SK-N-SH (cell line): ENCODE data around the gene TEKT5. TPM values are rescaled to one million over a fixed set of nuclear protein-coding genes. Genes with fewer than 3 reads are reported as not detected.
"Not testable (repeated sequence)": the region's sequence is repeated elsewhere in the genome, so short reads cannot be mapped to it uniquely, and the experiment has no call there.

ENCODE experiments used
- CTCF ChIA-PET: fragments of 300-600, 350-600 bp; formaldehyde crosslinking; extraction: SDS; loops from one replicate; lab custom pipeline; 2021; lab: Yijun Ruan, JAX
- POLR2A ChIA-PET: fragments of 350-600 bp; sonication (Branson Sonifier 250); formaldehyde crosslinking; extraction: SDS; loops from one replicate; lab custom pipeline; 2020; ENCODE audit warnings: antibody characterized with exemption, inconsistent platforms; lab: Yijun Ruan, JAX
- DNase-seq: peaks from one replicate; pipeline ENCODE4 v3.0.0; 2012
- H2AFZ ChIP-seq: fragments of 200-600 bp; sonication (generic); 2 replicates; pipeline ENCODE4 v1.8.1; 2016; ENCODE audit warnings: antibody characterized with exemption, mild to moderate bottlenecking, low read depth
- H3F3A ChIP-seq: fragments of 200-600 bp; sonication (generic); replicated peaks from 2 replicates; pipeline ENCODE3; 2016; ENCODE audit warnings: antibody characterized with exemption, mild to moderate bottlenecking; ENCODE audit not compliant: insufficient read depth
- H3K27ac ChIP-seq, 2 experiments: fragments of 200-500 bp in 1 of 2; fragments of 200-600 bp in 1 of 2; sonication (Bioruptor generic) in 1 of 2; sonication (generic), shearing (Covaris generic) in 1 of 2; 2 replicates each; pipeline versions ENCODE4 v1.5.1 to v1.6.1; 2014 to 2016; ENCODE audit warnings: low read depth in 2 of 2, inconsistent platforms in 1 of 2, low read length in 1 of 2, mild to moderate bottlenecking in 1 of 2, mixed read lengths in 1 of 2
- H3K27me3 ChIP-seq: fragments of 200-600 bp; sonication (generic), shearing (Covaris generic); 2 replicates; pipeline ENCODE4 v1.6.1; 2016; ENCODE audit warnings: mixed run types; ENCODE audit not compliant: insufficient read depth
- H3K36me3 ChIP-seq, 2 experiments: fragments of 200-500 bp in 1 of 2; fragments of 200-600 bp in 1 of 2; sonication (Bioruptor generic) in 1 of 2; sonication (generic) in 1 of 2; replicated peaks in 1 of 2; 2 replicates each; pipeline versions ENCODE3 to v1.5.1; 2014 to 2016; ENCODE audit warnings: low read length in 1 of 2, mild to moderate bottlenecking in 1 of 2; ENCODE audit not compliant: insufficient read depth in 2 of 2, control insufficient read depth in 1 of 2
- H3K4me1 ChIP-seq, 2 experiments: fragments of 200-500 bp in 1 of 2; fragments of 200-600 bp in 1 of 2; sonication (Bioruptor generic) in 1 of 2; sonication (generic), shearing (Covaris generic) in 1 of 2; 2 replicates each; pipeline versions ENCODE4 v1.5.1 to v1.6.1; 2014 to 2016; ENCODE audit warnings: low read depth in 1 of 2, low read length in 1 of 2, mixed run types in 1 of 2; ENCODE audit not compliant: insufficient read depth in 2 of 2, control insufficient read depth in 1 of 2
- H3K4me2 ChIP-seq: fragments of 200-600 bp; sonication (generic), shearing (Covaris generic); 2 replicates; pipeline ENCODE4 v1.6.1; 2017; ENCODE audit warnings: mixed run types
- H3K4me3 ChIP-seq, 2 experiments: fragments of 200-500 bp in 1 of 2; fragments of 200-600 bp in 1 of 2; sonication (Bioruptor generic) in 1 of 2; sonication (generic), shearing (Covaris generic) in 1 of 2; 2 replicates each; pipeline versions ENCODE4 v1.5.1 to v1.8.1; 2014 to 2016; ENCODE audit warnings: low read depth in 2 of 2, inconsistent platforms in 1 of 2, low read length in 1 of 2, mild to moderate bottlenecking in 1 of 2, mixed read lengths in 1 of 2, moderate library complexity in 1 of 2
- H3K79me2 ChIP-seq: fragments of 200-600 bp; sonication (generic); 2 replicates; pipeline ENCODE4 v1.8.1; 2017; ENCODE audit warnings: mild to moderate bottlenecking; ENCODE audit not compliant: insufficient read depth
- H3K9ac ChIP-seq: fragments of 200-600 bp; sonication (generic); 2 replicates; pipeline ENCODE4 v1.6.1; 2017; ENCODE audit warnings: mixed run types
- H3K9me2 ChIP-seq: fragments of 200-600 bp; sonication (generic); 2 replicates; pipeline ENCODE4 v1.6.1; 2017; ENCODE audit warnings: mixed run types
- H3K9me3 ChIP-seq: fragments of 200-600 bp; sonication (generic); 2 replicates; pipeline ENCODE4 v1.6.1; 2017; ENCODE audit warnings: mixed run types, mild to moderate bottlenecking, moderate library complexity
- H4K20me1 ChIP-seq: fragments of 200-600 bp; sonication (generic); 2 replicates; pipeline ENCODE4 v1.6.1; 2017; ENCODE audit warnings: mild to moderate bottlenecking, mixed run types; ENCODE audit not compliant: insufficient read depth
- CHD2 ChIP-seq: fragments of 150-350 bp; IDR thresholded peaks from 2 replicates; pipeline ENCODE4 v1.6.1; 2018; ENCODE audit warnings: low read length; ENCODE audit not compliant: partially characterized antibody
- EP300 ChIP-seq, 2 experiments: IDR thresholded peaks; 2 replicates each; pipeline versions ENCODE4 v1.4.0 to v1.6.1; 2012; ENCODE audit warnings: borderline replicate concordance in 1 of 2, low read depth in 1 of 2, low read length in 1 of 2
- FOXJ3 ChIP-seq: sonication (generic); formaldehyde crosslinking; IDR thresholded peaks from 2 replicates; pipeline ENCODE4 v1.5.1; 2020; ENCODE audit warnings: mild to moderate bottlenecking, missing genetic modification reagents
- FOXM1 ChIP-seq: IDR thresholded peaks from 2 replicates; pipeline ENCODE4 v1.4.0; 2012; ENCODE audit warnings: low read depth, mild to moderate bottlenecking
- GATA2 ChIP-seq: sonication (generic); formaldehyde crosslinking; IDR thresholded peaks from 2 replicates; pipeline ENCODE4 v1.5.0; 2020; ENCODE audit warnings: mild to moderate bottlenecking, missing genetic modification reagents
- IRF3 ChIP-seq: fragments of 150-350 bp; IDR thresholded peaks from 2 replicates; pipeline ENCODE4 v1.6.1; 2016; ENCODE audit warnings: mild to moderate bottlenecking, low read depth, low read length
- JUND ChIP-seq: IDR thresholded peaks from 2 replicates; pipeline ENCODE4 v1.4.0; 2012
- MEF2A ChIP-seq: IDR thresholded peaks from 2 replicates; pipeline ENCODE4 v1.4.0; 2012; ENCODE audit warnings: low read depth, borderline replicate concordance
- MXI1 ChIP-seq: IDR thresholded peaks from 2 replicates; pipeline ENCODE4 v1.6.1; 2012; ENCODE audit warnings: mild to moderate bottlenecking, low read depth, low read length, improper control_type of control experiment
- NRF1 ChIP-seq: IDR thresholded peaks from 2 replicates; pipeline ENCODE4 v1.6.1; 2012; ENCODE audit warnings: low read depth, mild to moderate bottlenecking, low read length
- PBX3 ChIP-seq: IDR thresholded peaks from 2 replicates; pipeline ENCODE4; 2012
- RCOR1 ChIP-seq: fragments of 150-350 bp; IDR thresholded peaks from 2 replicates; pipeline ENCODE4 v1.6.1; 2017; ENCODE audit warnings: antibody characterized with exemption, low read length
- RXRA ChIP-seq: IDR thresholded peaks from 2 replicates; pipeline ENCODE4 v1.4.0; 2012; ENCODE audit warnings: low read depth, mild to moderate bottlenecking, borderline replicate concordance
- SMC3 ChIP-seq: IDR thresholded peaks from 2 replicates; pipeline ENCODE4 v1.6.1; 2012; ENCODE audit warnings: low read depth, low read length, improper control_type of control experiment
- TCF12 ChIP-seq: IDR thresholded peaks from 2 replicates; pipeline ENCODE4 v1.4.0; 2012
- USF1 ChIP-seq: IDR thresholded peaks from 2 replicates; pipeline ENCODE4 v1.4.0; 2012; ENCODE audit warnings: low read depth, borderline replicate concordance
- USF2 ChIP-seq: fragments of 150-350 bp; IDR thresholded peaks from 2 replicates; pipeline ENCODE4 v1.6.1; 2017; ENCODE audit warnings: antibody characterized with exemption, low read length, low read depth, borderline replicate concordance
- ZBTB33 ChIP-seq: IDR thresholded peaks from 2 replicates; pipeline ENCODE4 v1.4.0; 2012; ENCODE audit warnings: low read depth, borderline replicate concordance
- WGBS: methylation state at CpG from one replicate; pipeline ENCODE4 v1.1.6; 2017; ENCODE audit warnings: low lambda C conversion rate; 5-methylcytosine and 5-hydroxymethylcytosine counted together
- polyA plus RNA-seq, 3 experiments: library from polyadenylated mRNA; depleted of rRNA; stranded (reverse); fragments of >200 nt; gene quantifications; 2 replicates each; pipeline ENCODE4 v1.2.3, GENCODE V29; 2012

TEKT5 gene
- polyA plus RNA-seq, 1 of the 3 experiments (the other 2 are of a cell fraction) = not detected

- TF ChIP-seq USF1 (no peak), RCOR1 (no peak), PBX3 (no peak)
- TF ChIP-seq, all 33 proteins: peak for 0
These were observed 57.2 kb downstream of the TEKT5 start (continued) for GRCh38 chr16:10637337-10638037.

GRCh38 chr16:10635365-10636021 is 59.2 kb downstream of the TEKT5 start:
- no peaks in the 10 kb centered on the region for H3K27me3 ChIP-seq
- no peaks in the 10 kb centered on the region for H3K36me3 ChIP-seq
- H3K4me3 ChIP-seq = no peak overlapping the region
- H3K79me2 ChIP-seq = no peaks in the 10 kb centered on the region
- H3K9me2 ChIP-seq = no peaks in the 10 kb centered on the region
- ChIA-PET CTCF (interaction anchor here (1.1 to 1.4 kb wide), 2 partner anchors 104 to 114 kb away, joined by 3 to 4 read pairs; no protein-coding TSS in a partner anchor), POLR2A (no interaction called here)
- H3K4me1 ChIP-seq = no peaks in the 10 kb centered on the region
- DNase-seq = no peak
- no peak overlapping the region for H3K9ac ChIP-seq
- H2AFZ ChIP-seq = no peak overlapping the region
- no peaks in the 10 kb centered on the region for H3F3A ChIP-seq
- no peak overlapping the region for H3K4me2 ChIP-seq
- H3K9me3 ChIP-seq = no peaks in the 10 kb centered on the region
- TF ChIP-seq MEF2A = no peak
- TF ChIP-seq FOXM1 = no peak
- TF ChIP-seq JUND = no peak
- no peak for TF ChIP-seq TCF12
- TF ChIP-seq ZBTB33 = no peak
- no peak for TF ChIP-seq MXI1
- TF ChIP-seq GATA2 = no peak
- no peak for TF ChIP-seq EP300 (IDR thresholded peaks at IDR 0.05; ENCODE audit: borderline replicate concordance in 1 of 2, low read depth in 1 of 2, low read length in 1 of 2)
- no peak for TF ChIP-seq CHD2
- TF ChIP-seq NRF1 = no peak
- TF ChIP-seq RXRA = no peak
- TF ChIP-seq IRF3 = no peak
- TF ChIP-seq SMC3 = no peak
- TF ChIP-seq FOXJ3 (CRISPR knock-in tag) = no peak
- TF ChIP-seq USF2 = no peak
- H4K20me1 ChIP-seq = no peaks in the 10 kb centered on the region
- 49% methylated on average over 10 of the region's 12 CpGs for WGBS
- H3K27ac ChIP-seq = no peak overlapping the region

GRCh38 chr16:10633429-10633828 is 61.3 kb downstream of the TEKT5 start:
- H3F3A ChIP-seq, H2AFZ ChIP-seq, H3K4me3 ChIP-seq, POLR2A ChIA-PET, H3K4me2 ChIP-seq, H3K27me3 ChIP-seq, H3K79me2 ChIP-seq, H3K27ac ChIP-seq, H3K9me3 ChIP-seq, DNase-seq, H4K20me1 ChIP-seq, CTCF ChIA-PET, H3K4me1 ChIP-seq, H3K9ac ChIP-seq, H3K9me2 ChIP-seq, H3K36me3 ChIP-seq: not testable (repeated sequence)
- 29% methylated on average over 4 of the region's 4 CpGs for WGBS
